Activated T-cell treated with anti-CD3 and anti-CD28 coated beads for 48 hours (primary cell): ENCODE results near the gene DNAJB7.
"Not testable (repeated sequence)": the region's sequence is repeated elsewhere in the genome, so short reads cannot be mapped to it uniquely, and the experiment has no call there.

Experiments
- DNase-seq: peaks from one replicate; pipeline ENCODE4 v3.0.0-alpha.2; 2020; ENCODE audit warnings: low read depth

DNAJB7 gene

GRCh38 chr22:40844951-40845350, 17.0 kb downstream of the DNAJB7 start:
- no peak for DNase-seq

- no peak for DNase-seq
Measured at GRCh38 chr22:40838486-40838885, 23.4 kb downstream of the DNAJB7 start.

DNA sequence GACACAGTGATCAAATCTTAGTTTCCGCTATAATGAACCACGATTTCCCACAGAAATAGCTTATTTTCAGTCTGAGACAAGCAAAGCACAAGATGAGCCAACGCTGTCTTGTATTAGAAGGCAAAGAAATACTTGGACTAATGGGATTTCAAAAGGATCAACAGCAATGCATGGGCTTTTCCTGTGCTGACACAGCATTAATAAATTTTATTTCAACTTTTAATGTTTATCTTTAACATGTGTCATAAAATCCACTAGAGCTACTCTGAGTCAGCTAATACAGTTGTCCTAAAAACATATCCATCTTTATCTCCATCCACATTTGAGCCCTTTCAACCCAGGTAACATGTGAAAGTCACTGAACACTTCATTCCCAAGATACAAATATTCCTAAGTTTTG, 27.3 kb downstream of the DNAJB7 start:
- no peak for DNase-seq

DNA sequence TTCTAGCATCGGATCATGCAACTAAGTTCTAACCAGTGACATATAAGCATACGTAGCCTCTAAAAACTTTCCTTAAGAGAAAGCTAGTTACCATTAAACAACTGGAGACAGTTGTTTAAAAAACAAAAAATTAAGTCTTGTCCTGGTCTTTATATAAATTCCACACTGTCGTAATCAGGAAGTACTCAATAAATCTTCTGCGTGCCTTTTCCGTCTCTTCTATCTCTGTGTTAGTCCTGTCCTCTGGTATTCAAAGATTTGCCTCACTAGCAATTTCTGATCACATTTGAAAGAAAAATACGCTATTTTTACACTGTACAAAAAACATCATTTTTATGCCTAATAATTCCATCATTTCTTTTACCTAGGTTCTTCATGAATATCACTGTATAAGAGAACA, 32.8 kb downstream of the DNAJB7 start:
- no peak for DNase-seq

DNA sequence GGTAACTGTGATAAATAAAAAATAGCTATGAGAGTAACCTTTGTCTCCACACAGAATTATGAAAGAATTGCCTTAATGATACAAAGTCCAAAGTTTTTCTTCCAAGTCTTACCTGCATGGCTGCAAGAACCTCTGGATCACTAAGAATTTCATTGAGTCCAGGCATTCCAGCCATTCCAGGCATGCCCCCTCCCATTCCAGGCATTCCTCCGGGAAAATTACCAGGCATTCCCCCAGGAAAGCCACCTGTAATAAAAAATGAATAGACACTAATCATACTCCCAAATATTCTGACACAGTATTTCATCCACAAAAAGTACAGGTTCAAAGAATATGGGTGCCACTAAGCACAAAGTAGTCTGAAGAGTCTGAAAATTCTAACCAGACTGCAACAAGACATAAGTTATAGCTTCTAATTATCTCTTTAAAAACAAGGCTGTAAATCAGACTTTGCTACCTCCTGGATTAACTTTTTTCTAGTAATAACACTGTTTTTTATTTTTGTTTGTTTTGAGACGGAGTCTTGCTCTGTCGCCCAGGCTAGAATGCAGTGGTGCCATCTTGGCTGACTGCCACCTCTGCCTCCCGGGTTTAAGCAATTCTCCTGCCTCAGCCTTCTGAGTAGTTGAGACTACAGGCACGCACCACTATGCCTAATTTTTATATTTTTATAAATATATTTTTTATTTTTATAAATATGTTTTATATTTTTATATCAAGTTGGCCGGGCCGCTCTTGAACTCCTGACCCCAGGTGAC, 34.8 kb downstream of the DNAJB7 start:
- DNase-seq = no peak

- DNase-seq = not testable (repeated sequence)
Measured at GRCh38 chr22:40826292-40826691, 35.6 kb downstream of the DNAJB7 start.

DNA sequence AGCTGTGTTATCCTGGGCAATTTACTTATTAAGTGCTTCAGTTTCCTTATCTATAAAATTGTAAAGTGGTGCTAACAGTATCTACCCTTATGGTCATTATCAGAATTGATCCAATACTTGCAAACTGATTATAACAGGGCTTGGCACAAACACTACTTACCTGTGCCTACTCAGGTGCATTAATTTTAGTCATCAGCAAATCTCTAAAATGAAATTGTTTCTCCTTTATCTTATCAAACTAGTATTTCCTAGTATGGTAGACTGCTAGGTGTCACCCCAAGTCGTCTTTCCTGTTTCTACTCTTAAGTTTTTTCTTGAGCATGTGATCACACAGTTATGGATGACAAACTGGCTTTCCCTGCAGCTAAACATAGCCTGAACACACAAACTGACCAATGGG, 38.5 kb downstream of the DNAJB7 start:
- no peak for DNase-seq

- no peak for DNase-seq
Measured at GRCh38 chr22:40819599-40820140, 42.2 kb downstream of the DNAJB7 start.

DNA sequence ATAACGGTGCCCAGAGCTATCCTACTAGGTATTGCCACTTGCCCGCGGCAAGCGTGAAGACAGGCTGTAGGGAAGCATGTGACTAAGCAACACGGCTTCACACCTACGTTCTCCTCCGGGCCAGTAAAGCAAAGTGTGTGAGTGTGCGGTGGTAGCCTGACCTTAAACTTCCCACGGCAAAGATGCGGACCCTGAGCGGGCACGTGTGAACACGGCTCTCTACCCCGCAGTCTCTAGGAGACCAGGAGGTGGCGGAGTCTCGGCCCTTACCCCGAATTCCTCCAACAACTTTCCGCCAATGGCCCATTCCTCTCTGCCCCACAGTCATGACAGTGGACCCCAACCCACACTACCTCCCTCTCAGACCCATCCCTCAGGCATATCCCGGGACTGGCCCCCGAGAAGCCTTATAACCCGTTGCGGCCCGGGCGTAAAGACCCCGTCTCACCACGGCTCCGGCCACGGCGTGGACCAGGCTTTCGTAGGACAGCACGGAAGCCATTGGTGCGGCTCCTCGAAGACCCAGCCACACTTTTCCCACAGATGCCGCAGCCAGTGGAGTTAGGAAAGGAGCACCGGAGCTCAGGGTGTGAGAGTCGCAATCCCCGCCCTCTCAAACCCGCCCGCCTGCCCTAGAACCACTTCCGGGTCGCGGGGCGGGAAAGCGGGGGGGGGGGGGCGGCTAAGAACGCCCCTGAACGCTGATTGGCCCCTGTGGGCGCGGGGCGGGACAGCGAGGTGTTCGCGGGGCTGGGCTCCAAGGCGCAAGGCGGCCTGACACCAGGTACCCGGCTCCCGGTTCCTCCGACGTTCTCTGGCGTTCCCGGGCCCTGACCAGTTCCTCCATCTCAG, 42.9 kb downstream of the DNAJB7 start, which contains the start of gene SLC25A17:
Gene SLC25A17 (minus strand): TSS at position 600 of the 852 bp plus-strand sequence. CDS start 98 bp downstream, at position 502.
- peak; percentile 84 for DNase-seq

DNA sequence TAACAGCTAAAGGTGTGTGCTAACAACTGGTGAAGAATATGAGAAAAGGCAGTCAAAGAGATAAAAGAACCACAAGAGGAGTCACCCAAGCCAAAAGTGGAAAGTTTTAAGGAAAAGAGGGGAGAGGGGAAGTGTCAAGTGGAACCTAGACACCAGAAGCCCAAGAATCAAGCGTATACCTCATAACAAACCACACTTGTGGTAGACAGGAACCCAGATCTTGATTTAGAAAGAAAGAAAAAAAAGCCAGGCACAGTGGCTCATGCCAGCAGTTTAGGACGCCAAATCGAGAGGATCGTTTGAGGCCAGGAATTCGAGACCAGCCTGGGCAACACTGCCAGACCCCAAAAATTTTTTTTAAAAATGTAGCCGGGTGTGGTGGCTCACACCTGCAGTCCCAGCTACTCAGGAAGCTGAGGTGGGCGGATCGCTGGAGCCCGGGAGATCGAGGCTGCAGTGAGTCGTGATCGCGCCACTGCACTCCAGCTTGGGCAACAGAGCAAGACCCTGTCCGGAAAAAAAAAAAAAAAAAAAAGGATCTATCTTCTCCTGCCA, 43.6 kb downstream of the DNAJB7 start:
- no peak for DNase-seq

- no peak for DNase-seq
Measured at GRCh38 chr22:40817737-40818136, 44.2 kb downstream of the DNAJB7 start.

GRCh38 chr22:40813912-40814315, 48.0 kb downstream of the DNAJB7 start:
- DNase-seq = no peak
